ENCODE data around the gene SCAMP4. TPM values are rescaled to one million over a fixed set of nuclear protein-coding genes. Genes with fewer than 3 reads are reported as not detected.
"Not testable (repeated sequence)": the region's sequence is repeated elsewhere in the genome, so short reads cannot be mapped to it uniquely, and the experiment has no call there.

SCAMP4 gene
- total and polyA plus RNA-seq, 9 of the 15 experiments (the other 6 are each of a cell fraction or from before 2014, with no cell fraction given): 0.81 to 45.9 (median 12.8) TPM

GRCh38 chr19:1885398-1886119 lies 19.6 kb upstream of the SCAMP4 start, which contains the start of gene ABHD17A (continued):
- TF ChIP-seq PRDM10 (IDR thresholded peaks at IDR 0.05; ENCODE audit: partially characterized antibody): peak; percentile 74
- peak; percentile 96 for TF ChIP-seq GABPA (tag; conservative IDR thresholded peaks at IDR 0.05; ENCODE audit: low read depth)
- TF ChIP-seq HMGN3 (IDR thresholded peaks at IDR 0.05; ENCODE audit: borderline replicate concordance, extremely low read depth, insufficient read length, low read depth, low read length): peak; percentile 64
- peak; percentile 98 for TF ChIP-seq MAZ (CRISPR knock-in tag; conservative IDR thresholded peaks at IDR 0.05 in 1 of 2, IDR thresholded peaks at IDR 0.05 in 1 of 2)
- TF ChIP-seq MLLT1 (IDR thresholded peaks at IDR 0.05): peak in 1 of 2 experiments; percentile 85; a peak in 2 of 4 replicates
- TF ChIP-seq TAF1 (IDR thresholded peaks at IDR 0.05; ENCODE audit: control insufficient read depth, extremely low read depth, insufficient read depth, low read length, severe bottlenecking): peak; percentile 48
- TF ChIP-seq RB1 (IDR thresholded peaks at IDR 0.05; ENCODE audit: low read depth): peak; percentile 68; the same call in 1 of the 2 replicates
- TF ChIP-seq ZBTB33 (CRISPR knock-in tag; IDR thresholded peaks at IDR 0.05): peak; percentile 96
- TF ChIP-seq GABPB1 (CRISPR knock-in tag; IDR thresholded peaks at IDR 0.05): peak; percentile 96
- TF ChIP-seq CXXC5 (CRISPR knock-in tag; IDR thresholded peaks at IDR 0.05): peak; percentile 80
- TF ChIP-seq ETS1 (conservative IDR thresholded peaks at IDR 0.05; ENCODE audit: control insufficient read depth, low read depth, low read length): peak; percentile 12; the same call in 1 of the 2 replicates
- TF ChIP-seq CREB1 (IDR thresholded peaks at IDR 0.05): peak; percentile 91
- peak; percentile 95 for TF ChIP-seq CREB1 (CRISPR knock-in tag; IDR thresholded peaks at IDR 0.05)
- TF ChIP-seq JUND (IDR thresholded peaks at IDR 0.05; ENCODE audit: borderline replicate concordance, low read depth, low read length): peak; percentile 38; the same call in 1 of the 2 replicates
- not testable (repeated sequence) for TF ChIP-seq JUND (tag; IDR thresholded peaks at IDR 0.05; ENCODE audit: borderline replicate concordance, low read depth, low read length)
- TF ChIP-seq ETV1 (tag; conservative IDR thresholded peaks at IDR 0.05; ENCODE audit: low read depth): peak; percentile 65; the same call in 1 of the 2 replicates
- peak; percentile 55 to 62; a peak in 3 of 4 replicates for TF ChIP-seq NRF1 (conservative IDR thresholded peaks at IDR 0.05 in 1 of 2, IDR thresholded peaks at IDR 0.05 in 1 of 2)

All from K562 (cell line).